NCI-H2196 treated with DMSO at 0.1 percent for 48 hours (cell line): ENCODE measurements around the gene LDHAL6B.

ENCODE experiments used
- DNase-seq: peaks from one replicate; lab custom pipeline; 2025; ENCODE audit not compliant: unreplicated experiment; lab: John Stamatoyannopoulos, UW

The LDHAL6B gene

GRCh38 chr15:59249816-59250215 lies 43.2 kb downstream of the LDHAL6B start:
- DNase-seq: no peak

GRCh38 chr15:59250249-59250648 lies 43.6 kb downstream of the LDHAL6B start:
- DNase-seq: no peak

- no peak for DNase-seq
Measured at GRCh38 chr15:59251001-59251845, 44.6 kb downstream of the LDHAL6B start.

GRCh38 chr15:59252137-59252536 lies 45.5 kb downstream of the LDHAL6B start:
- no peak for DNase-seq

GRCh38 chr15:59255680-59256336 lies 49.2 kb downstream of the LDHAL6B start:
- DNase-seq: no peak

GRCh38 chr15:59256482-59256881 lies 49.8 kb downstream of the LDHAL6B start:
- DNase-seq: no peak

GRCh38 chr15:59257140-59257539 lies 50.5 kb downstream of the LDHAL6B start:
- no peak for DNase-seq
